Mammary microvascular endothelial cell (primary cell): ENCODE results near the gene PLAAT2. TPM values are rescaled to one million over a fixed set of nuclear protein-coding genes. Genes with fewer than 3 reads are reported as not detected.

Source experiments
- total RNA-seq: library from RNA; depleted of rRNA; stranded (reverse); fragments of >200 nt; gene quantifications from 2 replicates; pipeline ENCODE4 v1.2.3, GENCODE V29; 2015

The PLAAT2 gene
- not detected in 2 replicates for total RNA-seq

DNA sequence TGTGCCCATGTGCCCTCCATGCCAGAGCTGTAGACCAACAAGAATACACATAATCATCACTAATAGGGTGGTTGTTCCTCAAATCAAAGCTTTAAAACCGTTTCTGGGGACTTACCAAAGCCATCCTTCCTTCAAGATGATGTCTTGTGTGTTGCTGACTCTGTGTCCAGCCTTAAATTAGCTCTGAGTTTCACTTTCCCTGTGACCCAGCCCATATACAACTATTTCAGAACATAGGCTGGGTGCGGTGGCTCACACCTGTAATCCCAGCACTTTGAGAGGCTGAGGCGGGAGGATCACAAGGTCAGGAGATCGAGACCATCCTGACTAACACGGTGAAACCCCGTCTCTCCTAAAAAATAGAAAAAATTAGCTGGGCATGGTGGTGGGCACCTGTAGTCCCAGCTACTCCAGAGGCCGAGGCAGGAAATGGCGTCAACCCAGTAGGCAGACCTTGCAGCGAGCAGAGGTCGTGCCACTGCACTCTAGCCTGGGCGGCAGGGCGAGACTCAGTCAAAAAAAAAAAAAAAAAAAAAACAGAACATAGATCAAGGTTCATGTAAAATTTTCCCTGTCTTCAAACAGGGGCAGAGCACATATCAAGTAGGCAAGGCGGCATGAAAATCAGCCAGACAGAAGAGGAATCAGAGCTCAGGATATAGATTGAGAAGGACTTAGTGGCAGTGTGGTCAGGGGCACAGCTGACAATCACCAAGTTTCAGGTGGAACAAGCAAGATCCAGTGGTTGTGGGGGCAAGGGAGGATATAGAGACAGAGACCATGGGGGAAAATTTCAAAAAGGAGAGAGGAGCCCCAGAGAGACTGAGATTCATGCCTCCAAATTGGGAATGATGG, at the start of gene PLAAT2:
PLAAT2 (minus strand) TSS at position 179 of the 855 bp plus-strand sequence; CDS start at position 124, 55 bp downstream.

DNA sequence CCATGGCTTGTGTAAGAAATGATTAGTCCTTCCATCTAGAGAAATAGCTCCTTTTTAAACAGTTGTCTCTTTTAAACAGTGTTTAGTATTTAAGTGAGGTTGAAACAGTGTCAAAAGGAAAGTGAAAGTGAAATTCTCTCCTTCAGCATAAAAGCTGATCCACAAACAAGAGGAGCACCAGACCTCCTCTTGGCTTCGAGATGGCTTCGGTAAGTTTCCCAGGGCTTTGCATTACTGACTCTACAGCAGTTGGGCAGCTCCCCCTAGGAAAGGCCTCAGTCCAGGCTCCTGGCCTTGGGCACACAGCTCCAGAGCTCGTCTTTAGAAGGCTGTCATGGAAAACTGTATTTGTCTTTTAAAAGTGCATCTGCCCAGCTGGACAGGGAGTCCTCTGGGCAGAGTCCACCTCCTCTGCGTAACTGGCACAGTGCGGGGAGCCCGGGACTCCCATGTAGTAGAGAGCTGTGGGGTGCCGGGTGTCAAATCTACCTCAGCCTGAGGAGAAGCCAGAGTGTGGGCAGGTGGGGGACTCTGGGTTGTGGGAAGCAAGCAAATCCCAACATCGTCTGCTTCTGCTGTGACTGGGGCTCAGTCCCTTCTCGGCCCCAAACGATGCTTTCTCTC, 26.4 kb downstream of the PLAAT2 start, which contains the start of gene PLAAT4:
PLAAT4 (plus strand) TSS at position 140 of the 624 bp plus-strand sequence; CDS start at position 201, 61 bp downstream.

DNA sequence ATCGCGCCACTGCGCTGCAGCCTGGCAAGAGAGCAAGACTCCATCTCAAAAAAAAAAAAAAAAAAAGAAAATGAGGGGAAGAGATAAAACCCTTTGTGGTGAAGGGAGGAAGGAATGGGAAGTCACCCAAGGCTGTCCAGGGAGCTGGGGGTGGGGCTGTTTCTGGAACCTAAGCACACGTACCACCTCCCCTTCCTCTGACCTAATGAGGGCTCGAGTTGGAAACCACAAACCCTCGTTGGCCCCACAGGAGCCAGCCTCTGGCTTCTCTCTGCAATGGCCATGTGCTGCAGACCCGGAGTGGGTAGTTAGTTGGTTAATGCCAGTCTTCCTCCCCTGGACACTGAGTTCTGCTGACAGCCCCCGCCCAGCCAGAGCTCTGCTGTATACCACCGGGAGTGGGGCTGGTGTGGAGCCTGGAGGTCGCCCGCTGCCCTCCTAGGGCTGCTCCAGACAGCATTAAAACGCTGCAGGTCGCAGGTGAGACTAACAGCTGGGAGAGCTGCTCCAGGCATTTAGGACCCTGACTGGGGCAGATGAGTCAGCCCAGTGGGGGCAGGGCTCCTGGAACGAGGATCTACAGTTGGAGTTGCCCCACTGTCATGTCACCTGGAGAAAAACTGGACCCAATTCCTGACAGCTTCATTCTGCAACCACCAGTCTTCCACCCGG, 57.2 kb downstream of the PLAAT2 start, which contains the start of gene LGALS12:
LGALS12 (plus strand) TSS at position 228 of the 672 bp plus-strand sequence; CDS start at position 603, 375 bp downstream.

Other genes with a start within 250 kb of the PLAAT2 start
- not detected in 2 replicates for gene SLC22A9, start 193.6 kb downstream of the PLAAT2 start, total RNA-seq
- gene PLAAT5, start 72.2 kb downstream of the PLAAT2 start, total RNA-seq = not detected in 2 replicates
- not detected in 2 replicates for gene LGALS12, start 57.3 kb downstream of the PLAAT2 start, total RNA-seq
- gene PLAAT4, start 26.6 kb downstream of the PLAAT2 start, total RNA-seq = 12.7 and 14.7 TPM in 2 replicates
- gene PLAAT3, start 51.1 kb upstream of the PLAAT2 start, total RNA-seq = 67.5 and 68.5 TPM in 2 replicates
- 72.2 and 76.1 TPM in 2 replicates for gene ATL3, start 108.0 kb upstream of the PLAAT2 start, total RNA-seq
- 86.8 and 96.6 TPM in 2 replicates for gene RTN3, start 118.1 kb upstream of the PLAAT2 start, total RNA-seq
- 10.9 and 22.9 TPM in 2 replicates for gene ZFTA, start 205.4 kb upstream of the PLAAT2 start, total RNA-seq